SK-N-SH (cell line): ENCODE data around the gene HTT. TPM values are rescaled to one million over a fixed set of nuclear protein-coding genes. Genes with fewer than 3 reads are reported as not detected.

ENCODE experiments used
- CTCF ChIA-PET: fragments of 300-600, 350-600 bp; formaldehyde crosslinking; extraction: SDS; loops from one replicate; lab custom pipeline; 2021; lab: Yijun Ruan, JAX
- POLR2A ChIA-PET: fragments of 350-600 bp; sonication (Branson Sonifier 250); formaldehyde crosslinking; extraction: SDS; loops from one replicate; lab custom pipeline; 2020; ENCODE audit warnings: antibody characterized with exemption, inconsistent platforms; lab: Yijun Ruan, JAX
- DNase-seq: peaks from one replicate; pipeline ENCODE4 v3.0.0; 2012
- H2AFZ ChIP-seq: fragments of 200-600 bp; sonication (generic); 2 replicates; pipeline ENCODE4 v1.8.1; 2016; ENCODE audit warnings: antibody characterized with exemption, mild to moderate bottlenecking, low read depth
- H3F3A ChIP-seq: fragments of 200-600 bp; sonication (generic); replicated peaks from 2 replicates; pipeline ENCODE3; 2016; ENCODE audit warnings: antibody characterized with exemption, mild to moderate bottlenecking; ENCODE audit not compliant: insufficient read depth
- H3K27ac ChIP-seq, 2 experiments: fragments of 200-500 bp in 1 of 2; fragments of 200-600 bp in 1 of 2; sonication (Bioruptor generic) in 1 of 2; sonication (generic), shearing (Covaris generic) in 1 of 2; 2 replicates each; pipeline versions ENCODE4 v1.5.1 to v1.6.1; 2014 to 2016; ENCODE audit warnings: low read depth in 2 of 2, inconsistent platforms in 1 of 2, low read length in 1 of 2, mild to moderate bottlenecking in 1 of 2, mixed read lengths in 1 of 2
- H3K27me3 ChIP-seq: fragments of 200-600 bp; sonication (generic), shearing (Covaris generic); 2 replicates; pipeline ENCODE4 v1.6.1; 2016; ENCODE audit warnings: mixed run types; ENCODE audit not compliant: insufficient read depth
- H3K36me3 ChIP-seq, 2 experiments: fragments of 200-500 bp in 1 of 2; fragments of 200-600 bp in 1 of 2; sonication (Bioruptor generic) in 1 of 2; sonication (generic) in 1 of 2; replicated peaks in 1 of 2; 2 replicates each; pipeline versions ENCODE3 to v1.5.1; 2014 to 2016; ENCODE audit warnings: low read length in 1 of 2, mild to moderate bottlenecking in 1 of 2; ENCODE audit not compliant: insufficient read depth in 2 of 2, control insufficient read depth in 1 of 2
- H3K4me1 ChIP-seq, 2 experiments: fragments of 200-500 bp in 1 of 2; fragments of 200-600 bp in 1 of 2; sonication (Bioruptor generic) in 1 of 2; sonication (generic), shearing (Covaris generic) in 1 of 2; 2 replicates each; pipeline versions ENCODE4 v1.5.1 to v1.6.1; 2014 to 2016; ENCODE audit warnings: low read depth in 1 of 2, low read length in 1 of 2, mixed run types in 1 of 2; ENCODE audit not compliant: insufficient read depth in 2 of 2, control insufficient read depth in 1 of 2
- H3K4me2 ChIP-seq: fragments of 200-600 bp; sonication (generic), shearing (Covaris generic); 2 replicates; pipeline ENCODE4 v1.6.1; 2017; ENCODE audit warnings: mixed run types
- H3K4me3 ChIP-seq, 2 experiments: fragments of 200-500 bp in 1 of 2; fragments of 200-600 bp in 1 of 2; sonication (Bioruptor generic) in 1 of 2; sonication (generic), shearing (Covaris generic) in 1 of 2; 2 replicates each; pipeline versions ENCODE4 v1.5.1 to v1.8.1; 2014 to 2016; ENCODE audit warnings: low read depth in 2 of 2, inconsistent platforms in 1 of 2, low read length in 1 of 2, mild to moderate bottlenecking in 1 of 2, mixed read lengths in 1 of 2, moderate library complexity in 1 of 2
- H3K79me2 ChIP-seq: fragments of 200-600 bp; sonication (generic); 2 replicates; pipeline ENCODE4 v1.8.1; 2017; ENCODE audit warnings: mild to moderate bottlenecking; ENCODE audit not compliant: insufficient read depth
- H3K9ac ChIP-seq: fragments of 200-600 bp; sonication (generic); 2 replicates; pipeline ENCODE4 v1.6.1; 2017; ENCODE audit warnings: mixed run types
- H3K9me2 ChIP-seq: fragments of 200-600 bp; sonication (generic); 2 replicates; pipeline ENCODE4 v1.6.1; 2017; ENCODE audit warnings: mixed run types
- H3K9me3 ChIP-seq: fragments of 200-600 bp; sonication (generic); 2 replicates; pipeline ENCODE4 v1.6.1; 2017; ENCODE audit warnings: mixed run types, mild to moderate bottlenecking, moderate library complexity
- H4K20me1 ChIP-seq: fragments of 200-600 bp; sonication (generic); 2 replicates; pipeline ENCODE4 v1.6.1; 2017; ENCODE audit warnings: mild to moderate bottlenecking, mixed run types; ENCODE audit not compliant: insufficient read depth
- CHD2 ChIP-seq: fragments of 150-350 bp; IDR thresholded peaks from 2 replicates; pipeline ENCODE4 v1.6.1; 2018; ENCODE audit warnings: low read length; ENCODE audit not compliant: partially characterized antibody
- CTCF ChIP-seq: fragments of 200-600 bp; sonication (generic); IDR thresholded peaks from 2 replicates; pipeline ENCODE4 v1.6.1; 2017; ENCODE audit warnings: antibody characterized with exemption, mild to moderate bottlenecking, moderate library complexity
- EP300 ChIP-seq, 2 experiments: IDR thresholded peaks; 2 replicates each; pipeline versions ENCODE4 v1.4.0 to v1.6.1; 2012; ENCODE audit warnings: borderline replicate concordance in 1 of 2, low read depth in 1 of 2, low read length in 1 of 2
- EZH2phosphoT487 ChIP-seq: fragments of 200-600 bp; sonication (generic); IDR thresholded peaks from 2 replicates; pipeline ENCODE4 v1.6.1; 2017; ENCODE audit warnings: low read depth, mixed run types, mild to moderate bottlenecking, antibody characterized with exemption, moderate library complexity, borderline replicate concordance
- FOSL2 ChIP-seq: IDR thresholded peaks from 2 replicates; pipeline ENCODE4 v1.4.0; 2012; ENCODE audit warnings: low read depth, mild to moderate bottlenecking, moderate library complexity, borderline replicate concordance
- FOXM1 ChIP-seq: IDR thresholded peaks from 2 replicates; pipeline ENCODE4 v1.4.0; 2012; ENCODE audit warnings: low read depth, mild to moderate bottlenecking
- GABPA ChIP-seq: IDR thresholded peaks from 2 replicates; pipeline ENCODE4 v1.4.0; 2012; ENCODE audit warnings: low read depth, mild to moderate bottlenecking
- IRF3 ChIP-seq: fragments of 150-350 bp; IDR thresholded peaks from 2 replicates; pipeline ENCODE4 v1.6.1; 2016; ENCODE audit warnings: mild to moderate bottlenecking, low read depth, low read length
- JUND ChIP-seq: IDR thresholded peaks from 2 replicates; pipeline ENCODE4 v1.4.0; 2012
- MEF2A ChIP-seq: IDR thresholded peaks from 2 replicates; pipeline ENCODE4 v1.4.0; 2012; ENCODE audit warnings: low read depth, borderline replicate concordance
- MXI1 ChIP-seq: IDR thresholded peaks from 2 replicates; pipeline ENCODE4 v1.6.1; 2012; ENCODE audit warnings: mild to moderate bottlenecking, low read depth, low read length, improper control_type of control experiment
- NFIC ChIP-seq: IDR thresholded peaks from 2 replicates; pipeline ENCODE4 v1.4.0; 2012; ENCODE audit warnings: borderline replicate concordance
- NRF1 ChIP-seq: IDR thresholded peaks from 2 replicates; pipeline ENCODE4 v1.6.1; 2012; ENCODE audit warnings: low read depth, mild to moderate bottlenecking, low read length
- PBX3 ChIP-seq: IDR thresholded peaks from 2 replicates; pipeline ENCODE4; 2012
- RCOR1 ChIP-seq: fragments of 150-350 bp; IDR thresholded peaks from 2 replicates; pipeline ENCODE4 v1.6.1; 2017; ENCODE audit warnings: antibody characterized with exemption, low read length
- RFX5 ChIP-seq: IDR thresholded peaks from 2 replicates; pipeline ENCODE4 v1.6.1; 2012; ENCODE audit warnings: mild to moderate bottlenecking, improper control_type of control experiment, low read length
- RXRA ChIP-seq: IDR thresholded peaks from 2 replicates; pipeline ENCODE4 v1.4.0; 2012; ENCODE audit warnings: low read depth, mild to moderate bottlenecking, borderline replicate concordance
- SIN3A ChIP-seq: IDR thresholded peaks from 2 replicates; pipeline ENCODE4 v1.6.1; 2012; ENCODE audit warnings: low read depth, mild to moderate bottlenecking, low read length, moderate library complexity, borderline replicate concordance
- TEAD4 ChIP-seq: IDR thresholded peaks from 2 replicates; pipeline ENCODE4 v1.4.0; 2012; ENCODE audit warnings: mild to moderate bottlenecking, borderline replicate concordance; ENCODE audit not compliant: insufficient read depth
- USF1 ChIP-seq: IDR thresholded peaks from 2 replicates; pipeline ENCODE4 v1.4.0; 2012; ENCODE audit warnings: low read depth, borderline replicate concordance
- YY1 ChIP-seq: IDR thresholded peaks from 2 replicates; pipeline ENCODE4 v1.4.0; 2012; ENCODE audit warnings: low read depth, mild to moderate bottlenecking
- ZBTB33 ChIP-seq: IDR thresholded peaks from 2 replicates; pipeline ENCODE4 v1.4.0; 2012; ENCODE audit warnings: low read depth, borderline replicate concordance
- WGBS: methylation state at CpG from one replicate; pipeline ENCODE4 v1.1.6; 2017; ENCODE audit warnings: low lambda C conversion rate; 5-methylcytosine and 5-hydroxymethylcytosine counted together
- polyA plus RNA-seq, 3 experiments: library from polyadenylated mRNA; depleted of rRNA; stranded (reverse); fragments of >200 nt; gene quantifications; 2 replicates each; pipeline ENCODE4 v1.2.3, GENCODE V29; 2012

HTT gene
- polyA plus RNA-seq, 1 of the 3 experiments (the other 2 are of a cell fraction): 11.3 TPM

GRCh38 chr4:3217266-3217665, 142.8 kb downstream of the HTT start:
- CTCF ChIA-PET: no interaction called here
- no peaks in the 10 kb centered on the region for H3K79me2 ChIP-seq
- no peaks in the 10 kb centered on the region for H3K9me2 ChIP-seq
- no peaks in the 10 kb centered on the region for H3K9me3 ChIP-seq
- no peaks in the 10 kb centered on the region for H3K27me3 ChIP-seq
- no peak for DNase-seq
- POLR2A ChIA-PET: no interaction called here
- H3K27ac ChIP-seq: no peak overlapping the region
- H4K20me1 ChIP-seq: no peaks in the 10 kb centered on the region
- H2AFZ ChIP-seq: no peak overlapping the region
- H3K4me3 ChIP-seq: no peak overlapping the region
- H3K9ac ChIP-seq: no peak overlapping the region
- H3K4me2 ChIP-seq: no peak overlapping the region
- 94% methylated on average over 2 of the region's 2 CpGs for WGBS
- TF ChIP-seq EZH2phosphoT487 (no peak), TEAD4 (no peak), ZBTB33 (no peak), NFIC (no peak), FOXM1 (no peak), CTCF (no peak), NRF1 (no peak), PBX3 (no peak), RXRA (no peak), USF1 (no peak), EP300 (IDR thresholded peaks at IDR 0.05; ENCODE audit: borderline replicate concordance in 1 of 2, low read depth in 1 of 2, low read length in 1 of 2) (no peak), MEF2A (no peak)
- H3K4me1 ChIP-seq: no peaks in the 10 kb centered on the region; a peak in 1 of 4 replicates
- no peaks in the 10 kb centered on the region for H3F3A ChIP-seq
- H3K36me3 ChIP-seq: peaks cover 16 to 86% of the 10 kb centered on the region in 2 experiments

- no peaks in the 10 kb centered on the region for H4K20me1 ChIP-seq
- H3K27ac ChIP-seq: no peak overlapping the region
- no peak overlapping the region for H3K4me3 ChIP-seq
- H3K4me1 ChIP-seq: no peaks in the 10 kb centered on the region; a peak in 1 of 4 replicates
- ChIA-PET CTCF (no interaction called here), POLR2A (no interaction called here)
- H3K27me3 ChIP-seq: no peaks in the 10 kb centered on the region
- peaks cover 19 to 86% of the 10 kb centered on the region in 2 experiments for H3K36me3 ChIP-seq
- H3K9ac ChIP-seq: no peak overlapping the region
- no peaks in the 10 kb centered on the region for H3F3A ChIP-seq
- H3K79me2 ChIP-seq: no peaks in the 10 kb centered on the region
- no peak overlapping the region for H3K4me2 ChIP-seq
- no peaks in the 10 kb centered on the region for H3K9me2 ChIP-seq
- H3K9me3 ChIP-seq: no peaks in the 10 kb centered on the region
- WGBS: 99% methylated on average over 14 of the region's 16 CpGs
- H2AFZ ChIP-seq: no peak overlapping the region
- no peak for DNase-seq
- TF ChIP-seq RXRA (no peak), RFX5 (no peak), IRF3 (no peak), NFIC (no peak), GABPA (no peak), FOSL2 (no peak), SIN3A (no peak), MXI1 (no peak), JUND (no peak), YY1 (no peak), PBX3 (no peak), RCOR1 (no peak), CHD2 (no peak)
These were observed 143.3 kb downstream of the HTT start for GRCh38 chr4:3217771-3218170.
